MM.1S (cell line): ENCODE measurements around the gene STRN3.

Experiments
- EZH2 ChIP-seq: fragments of 300-600 bp; sonication (generic); optimal IDR thresholded peaks from 2 replicates; pipeline ENCODE3; 2017; ENCODE audit warnings: low read depth, mild to moderate bottlenecking, antibody characterized with exemption, low read length, mixed read lengths
- EZH2phosphoT487 ChIP-seq: fragments of 300-600 bp; sonication (generic); IDR thresholded peaks from 2 replicates; pipeline ENCODE4 v1.6.1; 2018; ENCODE audit warnings: antibody characterized with exemption, low read length
- TF ChIP-seq, protein P1 (sequence below): fragments of 300-600 bp; sonication (generic); IDR thresholded peaks from 2 replicates; pipeline ENCODE4 v1.5.1; 2016; ENCODE audit warnings: antibody characterized with exemption, low read length, mixed read lengths

- TF ChIP-seq EZH2phosphoT487: no peak
- TF ChIP-seq, protein P1, sequence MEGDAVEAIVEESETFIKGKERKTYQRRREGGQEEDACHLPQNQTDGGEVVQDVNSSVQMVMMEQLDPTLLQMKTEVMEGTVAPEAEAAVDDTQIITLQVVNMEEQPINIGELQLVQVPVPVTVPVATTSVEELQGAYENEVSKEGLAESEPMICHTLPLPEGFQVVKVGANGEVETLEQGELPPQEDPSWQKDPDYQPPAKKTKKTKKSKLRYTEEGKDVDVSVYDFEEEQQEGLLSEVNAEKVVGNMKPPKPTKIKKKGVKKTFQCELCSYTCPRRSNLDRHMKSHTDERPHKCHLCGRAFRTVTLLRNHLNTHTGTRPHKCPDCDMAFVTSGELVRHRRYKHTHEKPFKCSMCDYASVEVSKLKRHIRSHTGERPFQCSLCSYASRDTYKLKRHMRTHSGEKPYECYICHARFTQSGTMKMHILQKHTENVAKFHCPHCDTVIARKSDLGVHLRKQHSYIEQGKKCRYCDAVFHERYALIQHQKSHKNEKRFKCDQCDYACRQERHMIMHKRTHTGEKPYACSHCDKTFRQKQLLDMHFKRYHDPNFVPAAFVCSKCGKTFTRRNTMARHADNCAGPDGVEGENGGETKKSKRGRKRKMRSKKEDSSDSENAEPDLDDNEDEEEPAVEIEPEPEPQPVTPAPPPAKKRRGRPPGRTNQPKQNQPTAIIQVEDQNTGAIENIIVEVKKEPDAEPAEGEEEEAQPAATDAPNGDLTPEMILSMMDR: no peak
- TF ChIP-seq EZH2: no peak
Observed at GRCh38 chr14:30874999-30875787, 151.0 kb downstream of the STRN3 start.
